Coronary artery (tissue), 2 donors: Measurements from ENCODE around the gene BMF.
"Not testable (repeated sequence)": the region's sequence is repeated elsewhere in the genome, so short reads cannot be mapped to it uniquely, and the experiment has no call there.

ENCODE experiments used
- DNase-seq: peaks from one replicate; pipeline ENCODE4 v3.0.0-alpha.2; 2017; ENCODE audit warnings: low spot score
- H3K27ac ChIP-seq, 2 donors: fragments of 200-600 bp; sonication (generic); one replicate each; pipeline ENCODE4 v1.5.1; 2016 to 2019
- H3K4me3 ChIP-seq: fragments of 200-600 bp; sonication (generic); 2 replicates; pipeline ENCODE4 v1.5.1; 2016; ENCODE audit warnings: mild to moderate bottlenecking, moderate library complexity
- TF ChIP-seq, protein P1 (sequence below): fragments of 200-600 bp; sonication (generic); IDR thresholded peaks from one replicate; pipeline ENCODE4 v1.5.1; 2019; ENCODE audit warnings: antibody characterized with exemption

BMF gene

GRCh38 chr15:40150163-40150925 is 41.7 kb upstream of the BMF start:
- H3K27ac ChIP-seq: no peak overlapping the region
- no peak overlapping the region for H3K4me3 ChIP-seq
- DNase-seq: no peak
- TF ChIP-seq, protein P1, sequence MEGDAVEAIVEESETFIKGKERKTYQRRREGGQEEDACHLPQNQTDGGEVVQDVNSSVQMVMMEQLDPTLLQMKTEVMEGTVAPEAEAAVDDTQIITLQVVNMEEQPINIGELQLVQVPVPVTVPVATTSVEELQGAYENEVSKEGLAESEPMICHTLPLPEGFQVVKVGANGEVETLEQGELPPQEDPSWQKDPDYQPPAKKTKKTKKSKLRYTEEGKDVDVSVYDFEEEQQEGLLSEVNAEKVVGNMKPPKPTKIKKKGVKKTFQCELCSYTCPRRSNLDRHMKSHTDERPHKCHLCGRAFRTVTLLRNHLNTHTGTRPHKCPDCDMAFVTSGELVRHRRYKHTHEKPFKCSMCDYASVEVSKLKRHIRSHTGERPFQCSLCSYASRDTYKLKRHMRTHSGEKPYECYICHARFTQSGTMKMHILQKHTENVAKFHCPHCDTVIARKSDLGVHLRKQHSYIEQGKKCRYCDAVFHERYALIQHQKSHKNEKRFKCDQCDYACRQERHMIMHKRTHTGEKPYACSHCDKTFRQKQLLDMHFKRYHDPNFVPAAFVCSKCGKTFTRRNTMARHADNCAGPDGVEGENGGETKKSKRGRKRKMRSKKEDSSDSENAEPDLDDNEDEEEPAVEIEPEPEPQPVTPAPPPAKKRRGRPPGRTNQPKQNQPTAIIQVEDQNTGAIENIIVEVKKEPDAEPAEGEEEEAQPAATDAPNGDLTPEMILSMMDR: no peak

DNA sequence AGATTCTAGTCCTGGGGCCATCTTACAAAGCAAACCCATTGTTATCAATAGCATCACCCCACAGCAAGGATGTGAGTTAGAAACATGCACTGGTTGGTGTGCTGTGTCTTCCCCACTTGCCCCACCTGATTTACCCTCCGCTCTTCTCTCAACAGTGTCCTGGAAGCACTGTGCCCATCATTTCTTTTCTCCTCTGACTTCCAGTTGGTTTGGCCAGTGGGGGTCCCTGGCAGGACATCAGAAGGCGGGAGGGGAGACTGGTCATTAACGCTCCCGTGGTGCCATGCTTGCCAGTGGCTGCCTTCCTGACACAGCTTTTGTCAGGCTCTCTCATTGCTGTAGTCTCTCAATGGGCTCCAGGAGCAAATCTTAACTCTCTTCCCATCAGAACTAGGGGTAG is 40.7 kb upstream of the BMF start:
- no peak for DNase-seq
- H3K27ac ChIP-seq: no peak overlapping the region
- H3K4me3 ChIP-seq: no peak overlapping the region
- TF ChIP-seq, protein P1: no peak

DNA sequence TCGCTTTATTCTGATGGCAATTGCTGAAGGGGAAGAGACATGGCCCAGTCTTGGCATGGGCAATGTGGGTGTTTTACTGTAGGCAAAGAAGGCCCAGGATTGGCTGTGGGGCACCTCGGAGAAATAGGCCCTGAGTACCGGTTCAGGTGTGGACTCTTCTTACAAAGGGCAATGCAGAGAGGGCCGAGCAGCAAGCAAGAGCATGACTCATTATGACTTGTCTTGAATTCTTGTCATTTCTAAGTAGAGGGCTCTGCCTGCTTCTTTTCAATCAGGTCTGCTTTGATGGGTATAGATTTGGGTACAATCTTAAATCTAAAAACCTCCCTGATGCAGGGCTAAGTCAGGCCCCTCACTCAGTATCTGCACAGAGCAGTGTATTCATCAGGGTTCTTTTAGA is 37.4 kb upstream of the BMF start:
- Histone ChIP-seq H3K27ac (no peak overlapping the region), H3K4me3 (no peak overlapping the region)
- DNase-seq: no peak
- TF ChIP-seq, protein P1: no peak

DNA sequence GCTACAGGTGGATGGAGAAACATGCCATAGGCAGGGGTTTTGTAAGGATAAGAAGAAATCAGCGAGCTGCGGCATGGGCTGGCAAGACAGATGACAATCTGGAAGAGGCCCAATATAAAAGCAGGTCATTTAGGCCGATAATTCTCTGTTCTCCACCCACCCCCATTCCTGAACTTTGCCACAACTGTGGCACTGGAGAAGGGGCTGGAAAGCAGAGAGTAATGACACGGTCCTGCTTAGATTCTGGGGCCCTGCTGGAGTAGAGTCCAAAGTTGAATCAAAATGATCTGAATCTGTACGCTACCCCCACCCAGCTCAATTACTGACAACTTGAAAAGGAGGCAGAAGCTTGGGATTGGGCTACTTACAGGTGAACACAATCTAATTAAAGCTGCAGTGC is 33.7 kb upstream of the BMF start:
- TF ChIP-seq, protein P1: no peak
- no peak overlapping the region for H3K4me3 ChIP-seq
- no peak overlapping the region for H3K27ac ChIP-seq
- no peak for DNase-seq

- H3K27ac ChIP-seq, H3K4me3 ChIP-seq, DNase-seq: not testable (repeated sequence)
Observed at GRCh38 chr15:40138201-40138570, 29.5 kb upstream of the BMF start.

DNA sequence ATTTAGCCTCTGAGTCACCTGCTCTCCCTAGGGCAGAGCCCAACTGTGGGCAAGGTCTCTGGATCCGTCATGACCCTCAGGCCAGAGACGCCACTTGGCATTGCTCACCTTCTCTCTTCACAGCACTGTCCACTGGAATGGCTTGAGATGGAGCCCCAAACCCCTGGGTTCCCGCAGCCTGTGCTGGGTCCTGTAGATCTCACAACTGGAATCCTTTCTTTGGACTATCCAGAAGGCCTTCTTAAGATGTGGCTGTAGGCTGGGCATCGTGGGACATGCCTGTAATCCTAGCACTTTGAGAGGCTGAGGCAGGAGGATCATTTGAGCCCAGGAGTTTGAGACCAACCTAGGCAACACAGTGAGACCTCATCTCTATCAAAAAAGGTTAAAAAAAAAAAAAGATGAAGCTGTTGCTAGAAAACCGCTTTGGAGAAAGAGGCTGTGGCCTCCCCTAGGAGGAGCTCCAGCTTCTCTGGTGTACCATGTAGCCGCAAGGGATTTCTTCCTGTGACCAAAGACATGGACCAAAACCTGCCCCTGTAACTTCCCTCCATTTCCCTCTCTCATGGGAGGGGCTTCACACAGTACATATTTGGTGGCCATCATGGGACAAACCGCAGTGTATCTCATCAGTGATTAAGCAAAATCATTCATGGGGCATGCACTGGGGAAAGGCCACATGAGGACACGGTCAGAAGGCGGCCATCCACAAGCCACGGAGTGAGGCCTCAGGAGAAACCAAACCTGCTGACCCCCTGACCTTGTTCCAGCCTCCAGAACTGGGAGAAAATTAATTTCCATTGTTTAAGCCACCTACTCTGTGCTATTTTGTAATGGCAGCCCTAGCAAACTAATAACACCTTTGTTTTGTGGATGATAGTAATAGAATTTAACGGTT is 28.9 kb upstream of the BMF start:
- TF ChIP-seq, protein P1: no peak
- Histone ChIP-seq H3K4me3 (no peak overlapping the region), H3K27ac (no peak overlapping the region)
- no peak for DNase-seq

DNA sequence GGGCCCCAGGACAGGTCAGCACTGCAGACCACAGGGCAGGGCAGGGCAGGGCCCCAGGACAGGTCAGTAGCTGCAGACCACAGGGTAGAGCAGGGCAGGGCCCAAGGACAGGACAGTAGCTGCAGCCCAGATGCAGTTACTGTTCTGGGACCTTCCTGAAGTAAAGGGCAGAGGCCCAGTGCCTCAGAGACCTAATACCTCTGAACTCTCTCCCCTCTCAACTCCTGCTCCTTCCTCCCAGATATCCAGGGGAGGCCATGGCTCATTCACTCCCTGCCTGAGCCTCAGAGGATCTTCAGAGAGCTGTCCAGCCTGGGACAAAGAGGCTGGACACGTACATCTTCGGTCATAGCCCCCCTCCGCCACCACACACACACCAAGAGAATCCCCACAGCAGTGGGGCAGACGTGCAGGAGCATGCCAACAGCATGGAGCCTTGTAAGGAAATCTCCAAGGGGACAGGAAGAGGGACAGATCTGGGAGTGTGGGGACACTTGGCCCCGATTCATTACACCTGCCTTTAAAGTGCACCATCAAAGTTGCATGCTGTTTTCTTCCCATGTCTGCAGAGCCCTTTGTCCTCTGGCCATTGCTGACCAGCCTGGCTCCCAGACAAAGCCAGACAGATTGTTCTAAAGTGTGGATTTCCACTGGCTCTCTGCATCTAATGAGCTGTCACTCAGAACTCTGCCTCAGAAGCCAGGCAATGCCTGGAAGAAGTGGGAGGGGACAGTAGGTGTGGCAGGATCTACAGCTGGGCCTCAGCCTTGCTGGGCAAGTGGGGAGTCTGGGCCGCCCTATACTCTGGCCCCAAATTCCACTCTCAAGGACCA is 28.0 kb upstream of the BMF start:
- TF ChIP-seq, protein P1: no peak
- Histone ChIP-seq H3K4me3 (no peak overlapping the region), H3K27ac (no peak overlapping the region)
- no peak for DNase-seq

- not testable (repeated sequence) for H3K4me3 ChIP-seq, H3K27ac ChIP-seq, DNase-seq
Observed at GRCh38 chr15:40135846-40136450, 27.3 kb upstream of the BMF start.
